HEK293 (cell line): ENCODE results near the gene EXOSC7.

ENCODE experiments used
- CTCF ChIA-PET: fragments of 350-600 bp; formaldehyde crosslinking; extraction: SDS; loops from one replicate; lab custom pipeline; 2021; ENCODE audit warnings: antibody characterized with exemption; lab: Yijun Ruan, JAX
- POLR2A ChIA-PET: fragments of 300-600 bp; formaldehyde crosslinking; extraction: SDS; loops from one replicate; lab custom pipeline; 2020; ENCODE audit warnings: antibody characterized with exemption, inconsistent platforms; lab: Yijun Ruan, JAX
- H3K27ac ChIP-seq: fragments of 200-500 bp; sonication (Bioruptor generic); 2 replicates; pipeline ENCODE4 v1.5.1; 2014; ENCODE audit warnings: low read depth, low read length, control low read depth, inconsistent platforms; ENCODE audit errors: extremely low read depth
- H3K36me3 ChIP-seq, 2 experiments: fragments of 200-500 bp in 1 of 2; sonication (Bioruptor generic) in 1 of 2; 1 replicate in 1 of 2; 2 replicates in 1 of 2; pipeline ENCODE4 v1.5.1; 2014 to 2017; ENCODE audit warnings: inconsistent platforms in 2 of 2, low read length in 2 of 2; ENCODE audit not compliant: control insufficient read depth in 2 of 2, insufficient read depth in 1 of 2
- H3K4me1 ChIP-seq: fragments of 200-500 bp; sonication (Bioruptor generic); 2 replicates; pipeline ENCODE4 v1.5.1; 2014; ENCODE audit warnings: mild to moderate bottlenecking, low read length, inconsistent platforms; ENCODE audit not compliant: control insufficient read depth, insufficient read depth
- H3K4me3 ChIP-seq: 2 replicates; pipeline ENCODE4 v1.5.1; 2011; ENCODE audit warnings: low read depth, mild to moderate bottlenecking, control low read depth, low read length, moderate library complexity
- H3K9me3 ChIP-seq: fragments of 200-500 bp; sonication (Bioruptor generic); 2 replicates; pipeline ENCODE4 v1.5.1; 2014; ENCODE audit warnings: low read depth, low read length, inconsistent platforms; ENCODE audit not compliant: control insufficient read depth, insufficient read depth
- GLIS1 ChIP-seq: fragments of 450-650 bp; formaldehyde crosslinking; IDR thresholded peaks from 2 replicates; pipeline ENCODE4 v1.5.1; 2016; ENCODE audit warnings: missing biosample characterization, missing genetic modification characterization
- SALL2 ChIP-seq: fragments of 450-650 bp; formaldehyde crosslinking; IDR thresholded peaks from 2 replicates; pipeline ENCODE4 v1.5.0; 2017; ENCODE audit warnings: missing biosample characterization, mild to moderate bottlenecking, missing genetic modification characterization, borderline replicate concordance
- SP3 ChIP-seq: fragments of 450-650 bp; formaldehyde crosslinking; IDR thresholded peaks from 2 replicates; pipeline ENCODE4 v1.5.1; 2016; ENCODE audit warnings: missing biosample characterization, missing genetic modification characterization
- SP7 ChIP-seq: fragments of 450-650 bp; formaldehyde crosslinking; IDR thresholded peaks from 2 replicates; pipeline ENCODE4 v1.5.1; 2016; ENCODE audit warnings: missing biosample characterization, missing genetic modification characterization
- ZBTB21 ChIP-seq: fragments of 450-650 bp; formaldehyde crosslinking; IDR thresholded peaks from 2 replicates; pipeline ENCODE4 v1.5.1; 2017; ENCODE audit warnings: missing biosample characterization, missing genetic modification characterization
- ZBTB7A ChIP-seq: fragments of 450-650 bp; formaldehyde crosslinking; IDR thresholded peaks from 2 replicates; pipeline ENCODE4 v1.5.1; 2016; ENCODE audit warnings: low read depth, missing biosample characterization, missing genetic modification characterization
- ZNF155 ChIP-seq: fragments of 450-650 bp; formaldehyde crosslinking; IDR thresholded peaks from 2 replicates; pipeline ENCODE4 v1.5.1; 2016; ENCODE audit warnings: missing biosample characterization, missing genetic modification characterization
- ZNF211 ChIP-seq: fragments of 450-650 bp; formaldehyde crosslinking; IDR thresholded peaks from 2 replicates; pipeline ENCODE4 v1.5.1; 2016; ENCODE audit warnings: low read depth, missing biosample characterization, missing genetic modification characterization
- ZNF223 ChIP-seq: fragments of 450-650 bp; formaldehyde crosslinking; IDR thresholded peaks from 2 replicates; pipeline ENCODE4 v1.5.1; 2016; ENCODE audit warnings: missing biosample characterization, missing genetic modification characterization
- ZNF23 ChIP-seq: fragments of 450-650 bp; formaldehyde crosslinking; IDR thresholded peaks from 2 replicates; pipeline ENCODE4 v1.5.1; 2016; ENCODE audit warnings: missing biosample characterization, missing genetic modification characterization, borderline replicate concordance
- ZNF433 ChIP-seq: fragments of 450-650 bp; formaldehyde crosslinking; IDR thresholded peaks from 2 replicates; pipeline ENCODE4 v1.5.1; 2016; ENCODE audit warnings: missing biosample characterization, missing genetic modification characterization, low read depth
- ZNF544 ChIP-seq: fragments of 450-650 bp; formaldehyde crosslinking; IDR thresholded peaks from 2 replicates; pipeline ENCODE4 v1.5.0; 2017; ENCODE audit warnings: missing biosample characterization, missing genetic modification characterization
- ZNF555 ChIP-seq: fragments of 450-650 bp; formaldehyde crosslinking; conservative IDR thresholded peaks from 2 replicates; pipeline ENCODE4 v1.5.1; 2017; ENCODE audit warnings: missing biosample characterization, mild to moderate bottlenecking, missing genetic modification characterization, inconsistent platforms
- ZNF558 ChIP-seq: fragments of 450-650 bp; formaldehyde crosslinking; IDR thresholded peaks from 2 replicates; pipeline ENCODE4 v1.5.1; 2016; ENCODE audit warnings: missing biosample characterization, missing genetic modification characterization
- ZNF645 ChIP-seq: fragments of 450-650 bp; formaldehyde crosslinking; IDR thresholded peaks from 2 replicates; pipeline ENCODE4; 2016; ENCODE audit warnings: missing biosample characterization, missing genetic modification characterization
- ZNF660 ChIP-seq: fragments of 450-650 bp; IDR thresholded peaks from 2 replicates; pipeline ENCODE4 v1.5.1; 2018; ENCODE audit warnings: missing biosample characterization, mild to moderate bottlenecking, missing genetic modification characterization
- ZNF707 ChIP-seq: fragments of 450-650 bp; formaldehyde crosslinking; IDR thresholded peaks from 2 replicates; pipeline ENCODE4 v1.5.1; 2016; ENCODE audit warnings: missing biosample characterization, missing genetic modification characterization
- ZNF747 ChIP-seq: fragments of 450-650 bp; formaldehyde crosslinking; IDR thresholded peaks from 2 replicates; pipeline ENCODE4 v1.5.1; 2016; ENCODE audit warnings: missing biosample characterization, missing genetic modification characterization
- ZNF777 ChIP-seq: fragments of 450-650 bp; formaldehyde crosslinking; IDR thresholded peaks from 2 replicates; pipeline ENCODE4 v1.5.1; 2017; ENCODE audit warnings: missing biosample characterization, missing genetic modification characterization, borderline replicate concordance
- ZNF843 ChIP-seq: fragments of 450-650 bp; formaldehyde crosslinking; IDR thresholded peaks from 2 replicates; pipeline ENCODE4 v1.5.1; 2016; ENCODE audit warnings: missing biosample characterization, missing genetic modification characterization
- ZSCAN30 ChIP-seq: fragments of 450-650 bp; IDR thresholded peaks from 2 replicates; pipeline ENCODE4 v1.5.1; 2018; ENCODE audit warnings: missing biosample characterization, mild to moderate bottlenecking, missing genetic modification characterization, moderate library complexity
- TF ChIP-seq, protein P1 (sequence below): fragments of 450-650 bp; IDR thresholded peaks from 2 replicates; pipeline ENCODE4 v1.5.1; 2018; ENCODE audit warnings: missing biosample characterization, mild to moderate bottlenecking, missing genetic modification characterization
- TF ChIP-seq, protein P2 (sequence below): fragments of 450-650 bp; formaldehyde crosslinking; IDR thresholded peaks from 2 replicates; pipeline ENCODE4 v1.5.1; 2016; ENCODE audit warnings: missing biosample characterization, missing genetic modification characterization
- TF ChIP-seq, protein P3 (sequence below): fragments of 450-650 bp; formaldehyde crosslinking; IDR thresholded peaks from 2 replicates; pipeline ENCODE4 v1.5.1; 2016; ENCODE audit warnings: missing biosample characterization, missing genetic modification characterization
- TF ChIP-seq, protein P4 (sequence below): fragments of 450-650 bp; formaldehyde crosslinking; IDR thresholded peaks from 2 replicates; pipeline ENCODE4 v1.5.1; 2016; ENCODE audit warnings: missing biosample characterization, missing genetic modification characterization
- TF ChIP-seq, protein P5 (sequence below): fragments of 450-650 bp; formaldehyde crosslinking; conservative IDR thresholded peaks from 2 replicates; pipeline ENCODE4 v1.5.1; 2016; ENCODE audit warnings: low read depth, missing biosample characterization, missing genetic modification characterization

EXOSC7 gene

DNA sequence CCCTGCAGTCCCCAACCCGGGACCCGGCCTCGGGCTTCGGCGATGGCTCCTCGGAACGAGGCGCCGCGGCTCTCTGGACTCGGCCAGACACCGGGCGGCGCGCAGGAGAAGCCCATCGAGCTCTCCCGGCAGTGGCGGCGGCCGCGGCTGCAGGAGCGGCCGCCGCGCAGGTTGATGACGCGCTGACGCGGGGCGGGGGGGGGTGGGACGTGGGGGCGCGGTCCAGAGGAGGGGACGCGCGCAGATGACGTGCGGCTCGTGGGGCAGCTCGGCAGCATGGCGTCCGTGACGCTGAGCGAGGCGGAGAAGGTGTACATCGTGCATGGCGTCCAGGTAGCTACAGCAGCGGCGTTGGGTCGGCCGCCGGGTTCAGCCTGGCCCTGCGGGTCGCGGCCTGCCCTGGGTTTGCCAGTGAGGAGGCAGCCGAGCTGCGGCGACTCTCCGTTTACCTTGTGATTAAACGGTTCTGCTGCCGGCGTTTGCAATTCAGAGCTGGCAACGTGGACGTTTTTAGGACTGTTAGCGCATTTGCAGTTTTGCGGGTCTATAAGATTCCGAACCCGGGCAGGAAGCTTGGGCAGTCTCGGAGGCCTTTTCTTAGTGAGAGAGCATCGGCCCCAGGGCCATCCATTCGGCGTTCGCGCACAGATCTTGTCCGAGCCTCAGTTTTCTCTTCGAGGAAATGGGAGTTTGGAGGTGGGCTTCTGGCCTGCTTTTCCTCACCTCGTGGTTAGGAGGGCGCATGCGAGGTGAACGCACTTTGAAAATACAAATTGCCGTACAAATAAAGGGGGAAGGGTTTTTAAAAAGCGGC is at the start of gene EXOSC7, which contains the start of gene ZDHHC3 (continued):
- TF ChIP-seq ZNF23 (tag by site-specific recombination) = no peak
- TF ChIP-seq ZNF777 = no peak
- TF ChIP-seq, protein P1, sequence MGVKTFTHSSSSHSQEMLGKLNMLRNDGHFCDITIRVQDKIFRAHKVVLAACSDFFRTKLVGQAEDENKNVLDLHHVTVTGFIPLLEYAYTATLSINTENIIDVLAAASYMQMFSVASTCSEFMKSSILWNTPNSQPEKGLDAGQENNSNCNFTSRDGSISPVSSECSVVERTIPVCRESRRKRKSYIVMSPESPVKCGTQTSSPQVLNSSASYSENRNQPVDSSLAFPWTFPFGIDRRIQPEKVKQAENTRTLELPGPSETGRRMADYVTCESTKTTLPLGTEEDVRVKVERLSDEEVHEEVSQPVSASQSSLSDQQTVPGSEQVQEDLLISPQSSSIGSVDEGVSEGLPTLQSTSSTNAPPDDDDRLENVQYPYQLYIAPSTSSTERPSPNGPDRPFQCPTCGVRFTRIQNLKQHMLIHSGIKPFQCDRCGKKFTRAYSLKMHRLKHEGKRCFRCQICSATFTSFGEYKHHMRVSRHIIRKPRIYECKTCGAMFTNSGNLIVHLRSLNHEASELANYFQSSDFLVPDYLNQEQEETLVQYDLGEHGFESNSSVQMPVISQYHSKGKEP (tag by site-specific recombination) = no peak
- TF ChIP-seq, protein P2, sequence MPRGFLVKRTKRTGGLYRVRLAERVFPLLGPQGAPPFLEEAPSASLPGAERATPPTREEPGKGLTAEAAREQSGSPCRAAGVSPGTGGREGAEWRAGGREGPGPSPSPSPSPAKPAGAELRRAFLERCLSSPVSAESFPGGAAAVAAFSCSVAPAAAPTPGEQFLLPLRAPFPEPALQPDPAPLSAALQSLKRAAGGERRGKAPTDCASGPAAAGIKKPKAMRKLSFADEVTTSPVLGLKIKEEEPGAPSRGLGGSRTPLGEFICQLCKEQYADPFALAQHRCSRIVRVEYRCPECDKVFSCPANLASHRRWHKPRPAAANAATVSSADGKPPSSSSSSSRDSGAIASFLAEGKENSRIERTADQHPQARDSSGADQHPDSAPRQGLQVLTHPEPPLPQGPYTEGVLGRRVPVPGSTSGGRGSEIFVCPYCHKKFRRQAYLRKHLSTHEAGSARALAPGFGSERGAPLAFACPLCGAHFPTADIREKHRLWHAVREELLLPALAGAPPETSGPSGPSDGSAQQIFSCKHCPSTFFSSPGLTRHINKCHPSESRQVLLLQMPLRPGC (tag by site-specific recombination) = peak; percentile 17; the same call in 1 of the 2 replicates
- TF ChIP-seq ZNF433 (tag by site-specific recombination) = no peak
- TF ChIP-seq ZNF155 (tag by site-specific recombination) = no peak
- peak; percentile 81 for TF ChIP-seq SP3 (tag by site-specific recombination)
- no peak for TF ChIP-seq ZNF707 (tag by site-specific recombination)
- no peak for TF ChIP-seq ZNF660 (tag by site-specific recombination)
- no peak for TF ChIP-seq ZNF747 (tag by site-specific recombination)
- no peak for TF ChIP-seq ZBTB21
- TF ChIP-seq ZNF843 = no peak
- TF ChIP-seq SALL2 (tag by site-specific recombination) = no peak
- TF ChIP-seq ZNF645 (tag by site-specific recombination) = no peak
- TF ChIP-seq, protein P3, sequence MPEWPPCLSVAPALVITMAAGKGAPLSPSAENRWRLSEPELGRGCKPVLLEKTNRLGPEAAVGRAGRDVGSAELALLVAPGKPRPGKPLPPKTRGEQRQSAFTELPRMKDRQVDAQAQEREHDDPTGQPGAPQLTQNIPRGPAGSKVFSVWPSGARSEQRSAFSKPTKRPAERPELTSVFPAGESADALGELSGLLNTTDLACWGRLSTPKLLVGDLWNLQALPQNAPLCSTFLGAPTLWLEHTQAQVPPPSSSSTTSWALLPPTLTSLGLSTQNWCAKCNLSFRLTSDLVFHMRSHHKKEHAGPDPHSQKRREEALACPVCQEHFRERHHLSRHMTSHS (tag by site-specific recombination) = no peak
- no peak for TF ChIP-seq ZNF544 (tag by site-specific recombination)
- TF ChIP-seq, protein P4, sequence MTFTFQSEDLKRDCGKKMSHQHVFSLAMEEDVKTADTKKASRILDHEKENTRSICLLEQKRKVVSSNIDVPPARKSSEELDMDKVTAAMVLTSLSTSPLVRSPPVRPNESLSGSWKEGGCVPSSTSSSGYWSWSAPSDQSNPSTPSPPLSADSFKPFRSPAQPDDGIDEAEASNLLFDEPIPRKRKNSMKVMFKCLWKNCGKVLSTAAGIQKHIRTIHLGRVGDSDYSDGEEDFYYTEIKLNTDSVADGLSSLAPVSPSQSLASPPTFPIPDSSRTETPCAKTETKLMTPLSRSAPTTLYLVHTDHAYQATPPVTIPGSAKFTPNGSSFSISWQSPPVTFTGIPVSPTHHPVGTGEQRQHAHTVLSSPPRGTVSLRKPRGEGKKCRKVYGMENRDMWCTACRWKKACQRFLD (tag by site-specific recombination) = no peak

GRCh38 chr3:44926921-44927320 is 49.1 kb upstream of the EXOSC7 start:
- H3K4me1 ChIP-seq = no peaks in the 10 kb centered on the region
- CTCF ChIA-PET = interaction anchor here (0.6 to 0.8 kb wide), 2 partner anchors 14 to 997 kb away, joined by 3 to 4 read pairs; no protein-coding TSS in a partner anchor
- no peaks in the 10 kb centered on the region for H3K9me3 ChIP-seq
- POLR2A ChIA-PET = no interaction called here
- TF ChIP-seq ZNF555 (tag by site-specific recombination) (no peak), GLIS1 (tag by site-specific recombination) (no peak), ZBTB7A (tag by site-specific recombination) (no peak), ZNF558 (tag by site-specific recombination) (no peak), ZNF223 (tag by site-specific recombination) (no peak), SP7 (tag by site-specific recombination) (no peak), ZSCAN30 (tag by site-specific recombination) (no peak), ZNF211 (tag by site-specific recombination) (no peak)
- TF ChIP-seq, protein P5, sequence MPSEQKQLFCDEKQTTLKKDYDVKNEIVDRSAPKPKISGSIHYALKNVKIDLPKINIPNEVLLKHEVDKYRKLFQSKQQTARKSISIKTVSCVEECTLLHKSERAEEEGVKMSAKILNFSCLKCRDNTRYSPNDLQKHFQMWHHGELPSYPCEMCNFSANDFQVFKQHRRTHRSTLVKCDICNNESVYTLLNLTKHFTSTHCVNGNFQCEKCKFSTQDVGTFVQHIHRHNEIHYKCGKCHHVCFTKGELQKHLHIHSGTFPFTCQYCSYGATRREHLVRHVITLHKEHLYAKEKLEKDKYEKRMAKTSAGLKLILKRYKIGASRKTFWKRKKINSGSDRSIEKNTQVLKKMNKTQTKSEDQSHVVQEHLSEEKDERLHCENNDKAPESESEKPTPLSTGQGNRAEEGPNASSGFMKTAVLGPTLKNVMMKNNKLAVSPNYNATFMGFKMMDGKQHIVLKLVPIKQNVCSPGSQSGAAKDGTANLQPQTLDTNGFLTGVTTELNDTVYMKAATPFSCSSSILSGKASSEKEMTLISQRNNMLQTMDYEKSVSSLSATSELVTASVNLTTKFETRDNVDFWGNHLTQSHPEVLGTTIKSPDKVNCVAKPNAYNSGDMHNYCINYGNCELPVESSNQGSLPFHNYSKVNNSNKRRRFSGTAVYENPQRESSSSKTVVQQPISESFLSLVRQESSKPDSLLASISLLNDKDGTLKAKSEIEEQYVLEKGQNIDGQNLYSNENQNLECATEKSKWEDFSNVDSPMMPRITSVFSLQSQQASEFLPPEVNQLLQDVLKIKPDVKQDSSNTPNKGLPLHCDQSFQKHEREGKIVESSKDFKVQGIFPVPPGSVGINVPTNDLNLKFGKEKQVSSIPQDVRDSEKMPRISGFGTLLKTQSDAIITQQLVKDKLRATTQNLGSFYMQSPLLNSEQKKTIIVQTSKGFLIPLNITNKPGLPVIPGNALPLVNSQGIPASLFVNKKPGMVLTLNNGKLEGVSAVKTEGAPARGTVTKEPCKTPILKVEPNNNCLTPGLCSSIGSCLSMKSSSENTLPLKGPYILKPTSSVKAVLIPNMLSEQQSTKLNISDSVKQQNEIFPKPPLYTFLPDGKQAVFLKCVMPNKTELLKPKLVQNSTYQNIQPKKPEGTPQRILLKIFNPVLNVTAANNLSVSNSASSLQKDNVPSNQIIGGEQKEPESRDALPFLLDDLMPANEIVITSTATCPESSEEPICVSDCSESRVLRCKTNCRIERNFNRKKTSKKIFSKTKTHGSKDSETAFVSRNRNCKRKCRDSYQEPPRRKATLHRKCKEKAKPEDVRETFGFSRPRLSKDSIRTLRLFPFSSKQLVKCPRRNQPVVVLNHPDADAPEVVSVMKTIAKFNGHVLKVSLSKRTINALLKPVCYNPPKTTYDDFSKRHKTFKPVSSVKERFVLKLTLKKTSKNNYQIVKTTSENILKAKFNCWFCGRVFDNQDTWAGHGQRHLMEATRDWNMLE (tag by site-specific recombination) = no peak
- no peak overlapping the region for H3K27ac ChIP-seq
- H3K36me3 ChIP-seq = peaks cover 0 to 70% of the 10 kb centered on the region in 2 experiments; a peak in 2 of 3 replicates
- no peak overlapping the region for H3K4me3 ChIP-seq
